Right atrium auricular region (tissue), 2 donors: Measurements from ENCODE around the gene MAPK8IP3. TPM values are rescaled to one million over a fixed set of nuclear protein-coding genes. Genes with fewer than 3 reads are reported as not detected.

Source experiments
- DNase-seq: peaks from one replicate; pipeline ENCODE4 v3.0.0-alpha.2; 2019; ENCODE audit warnings: low spot score
- H3K27ac ChIP-seq, 2 donors: fragments of 200-600 bp; sonication (generic); 1 replicate in 1 of 2; 2 replicates in 1 of 2; pipeline ENCODE4 v1.5.1; 2016 to 2019
- H3K27me3 ChIP-seq, 2 donors: fragments of 200-600 bp; sonication (generic); one replicate each; pipeline versions ENCODE4 v1.5.1 to v1.6.0; 2017 to 2019
- H3K36me3 ChIP-seq: fragments of 200-600 bp; sonication (generic); one replicate; pipeline ENCODE4 v1.5.1; 2016
- H3K4me1 ChIP-seq, 2 donors: fragments of 200-600 bp; sonication (generic); one replicate each; pipeline versions ENCODE4 v1.5.1 to v1.6.0; 2017 to 2019
- H3K4me3 ChIP-seq, 2 donors: fragments of 200-600 bp; sonication (generic); 1 replicate in 1 of 2; 2 replicates in 1 of 2; pipeline ENCODE4 v1.5.1; 2017 to 2019; ENCODE audit warnings: mild to moderate bottlenecking in 1 of 2, moderate library complexity in 1 of 2
- H3K9me3 ChIP-seq, 2 donors: fragments of 200-600 bp; sonication (generic); one replicate each; pipeline ENCODE4 v1.5.1; 2019
- CTCF ChIP-seq, 2 donors: fragments of 200-600 bp; sonication (generic); IDR thresholded peaks; one replicate each; pipeline ENCODE4 v1.5.1; 2019; ENCODE audit warnings: antibody characterized with exemption in 2 of 2
- total RNA-seq, 2 donors: library from RNA; depleted of rRNA; stranded (reverse); fragments of >200 nt; gene quantifications; one replicate each; pipeline ENCODE4 v1.1.0, GENCODE V29; 2016

The MAPK8IP3 gene
- total RNA-seq, 2 donors from 2014 or later, result 43.1 to 43.3 TPM

- Histone ChIP-seq H3K4me3 (no peak overlapping the region), H3K27me3 (no peaks in the 10 kb centered on the region), H3K9me3 (no peaks in the 10 kb centered on the region), H3K4me1 (peaks cover 0 to 16% of the 10 kb centered on the region in 2 donors), H3K36me3 (peaks cover 75% of the 10 kb centered on the region), H3K27ac (no peak overlapping the region)
- no peak for DNase-seq
- no peak for TF ChIP-seq CTCF (IDR thresholded peaks at IDR 0.05)
Observed at GRCh38 chr16:1766701-1767100, 60.7 kb downstream of the MAPK8IP3 start.

- TF ChIP-seq CTCF (IDR thresholded peaks at IDR 0.05), result no peak
- no peak overlapping the region for H3K27ac ChIP-seq
- H3K27me3 ChIP-seq, result no peaks in the 10 kb centered on the region
- H3K4me1 ChIP-seq, result peaks cover 0 to 23% of the 10 kb centered on the region in 2 donors
- H3K4me3 ChIP-seq, result no peak overlapping the region
- H3K9me3 ChIP-seq, result no peaks in the 10 kb centered on the region
- no peak for DNase-seq
- peaks cover 68% of the 10 kb centered on the region for H3K36me3 ChIP-seq
Observed at GRCh38 chr16:1767116-1767994, 61.4 kb downstream of the MAPK8IP3 start.

GRCh38 chr16:1768061-1768766 is 62.2 kb downstream of the MAPK8IP3 start:
- H3K36me3 ChIP-seq, result peaks cover 59% of the 10 kb centered on the region
- H3K27ac ChIP-seq, result no peak overlapping the region

GRCh38 chr16:1768767-1769401 is 62.9 kb downstream of the MAPK8IP3 start:
- no peak for DNase-seq

More at GRCh38 chr16:1768061-1768766, 62.2 kb downstream of the MAPK8IP3 start:
- TF ChIP-seq CTCF (IDR thresholded peaks at IDR 0.05), result no peak
- H3K4me1 ChIP-seq, result peaks cover 0 to 26% of the 10 kb centered on the region in 2 donors
- no peaks in the 10 kb centered on the region for H3K9me3 ChIP-seq
- no peaks in the 10 kb centered on the region for H3K27me3 ChIP-seq
- H3K4me3 ChIP-seq, result no peak overlapping the region
- DNase-seq, result no peak

More at GRCh38 chr16:1768767-1769401, 62.9 kb downstream of the MAPK8IP3 start:
- Histone ChIP-seq H3K4me3 (no peak overlapping the region), H3K27me3 (no peaks in the 10 kb centered on the region), H3K4me1 (peaks cover 0 to 31% of the 10 kb centered on the region in 2 donors), H3K36me3 (peaks cover 53% of the 10 kb centered on the region), H3K27ac (no peak overlapping the region), H3K9me3 (no peaks in the 10 kb centered on the region)
- no peak for TF ChIP-seq CTCF (IDR thresholded peaks at IDR 0.05)
